Measurements from ENCODE around the gene AMZ2. TPM values are rescaled to one million over a fixed set of nuclear protein-coding genes. Genes with fewer than 3 reads are reported as not detected.
"Not testable (repeated sequence)": the region's sequence is repeated elsewhere in the genome, so short reads cannot be mapped to it uniquely, and the experiment has no call there.

The AMZ2 gene, protein sequence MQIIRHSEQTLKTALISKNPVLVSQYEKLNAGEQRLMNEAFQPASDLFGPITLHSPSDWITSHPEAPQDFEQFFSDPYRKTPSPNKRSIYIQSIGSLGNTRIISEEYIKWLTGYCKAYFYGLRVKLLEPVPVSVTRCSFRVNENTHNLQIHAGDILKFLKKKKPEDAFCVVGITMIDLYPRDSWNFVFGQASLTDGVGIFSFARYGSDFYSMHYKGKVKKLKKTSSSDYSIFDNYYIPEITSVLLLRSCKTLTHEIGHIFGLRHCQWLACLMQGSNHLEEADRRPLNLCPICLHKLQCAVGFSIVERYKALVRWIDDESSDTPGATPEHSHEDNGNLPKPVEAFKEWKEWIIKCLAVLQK
- 10 to 100 TPM; 31.5 to 44.1 TPM for total RNA-seq

DNA sequence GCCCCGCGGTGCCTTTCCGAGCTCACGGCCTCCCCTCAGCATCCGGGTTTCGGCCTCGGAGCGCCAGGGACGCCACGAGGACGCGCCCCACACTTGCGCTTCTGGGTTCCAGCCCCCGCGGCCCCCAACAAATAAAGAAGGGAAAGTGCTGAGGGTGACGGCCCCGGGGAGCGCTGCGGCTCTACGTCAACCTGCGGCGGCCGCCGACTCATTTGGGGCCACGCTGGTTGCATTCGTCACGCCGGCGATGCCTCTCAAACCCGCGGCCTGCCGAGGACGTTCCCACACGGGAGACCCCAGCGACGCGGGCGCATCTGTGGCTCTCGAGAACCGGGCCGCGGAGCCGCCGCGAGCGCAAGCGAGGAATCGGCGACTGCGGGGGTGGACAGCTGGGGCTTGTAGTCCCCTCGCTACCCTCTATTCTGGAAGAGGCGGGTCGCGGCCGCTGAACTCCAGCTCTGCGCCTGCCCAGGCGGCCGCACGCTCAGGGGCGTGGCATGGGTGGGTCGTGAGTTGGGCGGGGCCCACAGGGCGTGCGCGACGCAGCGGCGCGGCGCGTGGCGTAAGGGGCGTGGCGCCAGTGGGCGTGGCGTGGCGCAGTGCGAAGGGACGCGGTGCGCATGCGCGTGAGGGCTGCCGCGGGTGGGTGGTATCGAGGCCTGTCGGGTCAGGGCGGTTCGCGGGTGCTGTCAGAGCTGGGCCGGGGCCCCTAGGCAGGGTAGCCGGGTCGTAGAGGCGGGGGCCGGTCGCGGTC, at the start of gene AMZ2:
Gene AMZ2, plus strand, starts transcription at position 599 of the 754 bp plus-strand sequence. CDS start 2,145 bp downstream, outside the sequence.
- Histone ChIP-seq H3K4me3 (peak within 1 kb of the TSS; percentile 92), H3K9me3 (no peaks in the 10 kb centered on the region), H3K27ac (peak within 1 kb of the TSS; percentile 97), H3K27me3 (no peaks in the 10 kb centered on the region), H3K4me1 (no peaks in the 10 kb centered on the region), H3K9ac (ENCODE audit: low read depth in 2 of 2, low read length in 2 of 2) (peak within 1 kb of the TSS; percentile 86 to 91), H3K36me3 (no peaks in the 10 kb centered on the region)
- DNase-seq, result peak; percentile 94
- intact Hi-C loops (cut with DNase I), result no loop called here
- TF ChIP-seq CTCF (IDR thresholded peaks at IDR 0.05), result no peak

- H3K27me3 ChIP-seq, result peaks cover 54% of the 10 kb centered on the region
- no peaks in the 10 kb centered on the region for H3K36me3 ChIP-seq
- intact Hi-C loops (cut with DNase I), result no loop called here
- TF ChIP-seq CTCF (IDR thresholded peaks at IDR 0.05), result no peak
- H3K9me3 ChIP-seq, result no peaks in the 10 kb centered on the region
- peak overlapping the region; percentile 26 for H3K4me3 ChIP-seq
- peak overlapping the region in 1 of 2 donors; percentile 14 for H3K9ac ChIP-seq (ENCODE audit: low read depth in 2 of 2, low read length in 2 of 2)
- no peak for DNase-seq
- H3K4me1 ChIP-seq, result peaks cover 22% of the 10 kb centered on the region
- no peak overlapping the region for H3K27ac ChIP-seq
Measured at GRCh38 chr17:68198931-68199836, 48.7 kb upstream of the AMZ2 start.

- intact Hi-C loops (cut with DNase I), result loop anchor here (5.0 kb wide), 1 partner anchor 143 kb away; no protein-coding TSS in a partner anchor
- no peaks in the 10 kb centered on the region for H3K9me3 ChIP-seq
- DNase-seq, result no peak
- H3K27me3 ChIP-seq, result peaks cover 54% of the 10 kb centered on the region
- H3K4me1 ChIP-seq, result peaks cover 22% of the 10 kb centered on the region
- no peak for TF ChIP-seq CTCF (IDR thresholded peaks at IDR 0.05)
- H3K9ac ChIP-seq (ENCODE audit: low read depth in 2 of 2, low read length in 2 of 2), result peak overlapping the region; percentile 26 to 33
- H3K27ac ChIP-seq, result no peak overlapping the region
- H3K36me3 ChIP-seq, result no peaks in the 10 kb centered on the region
- peak overlapping the region; percentile 26 for H3K4me3 ChIP-seq
Measured at GRCh38 chr17:68199837-68200688, 47.8 kb upstream of the AMZ2 start.

DNA sequence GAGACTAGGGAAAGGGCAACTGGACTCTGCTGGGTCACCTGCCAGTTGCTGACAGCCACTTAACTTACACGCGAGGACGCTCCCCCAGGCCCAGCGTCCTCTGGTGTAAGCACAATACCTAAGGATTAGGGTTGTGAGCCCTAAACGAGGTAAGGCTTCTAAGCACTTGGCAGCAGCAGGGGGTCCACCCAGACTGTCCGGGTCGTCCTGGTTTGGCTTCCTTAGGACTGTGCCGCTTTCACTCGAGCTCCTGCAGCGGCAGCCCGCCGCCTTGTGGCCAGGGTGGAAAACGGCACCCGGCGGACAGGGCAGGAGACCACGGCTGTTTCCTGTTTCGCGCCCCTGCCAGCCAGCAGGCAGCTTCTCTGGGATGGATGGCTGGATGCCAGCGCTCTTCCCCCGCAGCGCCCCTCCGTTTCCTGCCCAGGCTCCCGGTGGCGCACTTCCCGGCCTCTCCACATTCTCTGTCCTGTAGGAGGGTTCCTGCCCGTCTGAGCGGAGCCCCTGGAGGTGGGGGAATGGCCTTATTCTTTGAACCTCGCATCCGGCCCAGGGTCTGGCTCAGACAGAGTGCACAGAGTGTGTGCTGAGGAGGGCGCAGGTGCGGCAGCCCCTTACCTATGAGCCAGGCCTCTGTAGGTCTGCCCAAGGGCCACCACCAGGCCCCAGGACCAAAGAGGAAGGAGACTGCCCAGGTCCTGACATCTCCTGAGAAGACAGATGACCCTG, 47.0 kb upstream of the AMZ2 start:
- Histone ChIP-seq H3K27ac (no peak overlapping the region), H3K27me3 (peaks cover 49% of the 10 kb centered on the region), H3K4me1 (peaks cover 22% of the 10 kb centered on the region), H3K36me3 (no peaks in the 10 kb centered on the region), H3K9ac (ENCODE audit: low read depth in 2 of 2, low read length in 2 of 2) (peak overlapping the region; percentile 26 to 56), H3K4me3 (no peak overlapping the region), H3K9me3 (no peaks in the 10 kb centered on the region)
- DNase-seq, result peak; percentile 78
- peak; percentile 83 for TF ChIP-seq CTCF (IDR thresholded peaks at IDR 0.05)
- intact Hi-C loops (cut with DNase I), result loop anchor here (5.0 kb wide), 1 partner anchor 144 kb away; no protein-coding TSS in a partner anchor

DNA sequence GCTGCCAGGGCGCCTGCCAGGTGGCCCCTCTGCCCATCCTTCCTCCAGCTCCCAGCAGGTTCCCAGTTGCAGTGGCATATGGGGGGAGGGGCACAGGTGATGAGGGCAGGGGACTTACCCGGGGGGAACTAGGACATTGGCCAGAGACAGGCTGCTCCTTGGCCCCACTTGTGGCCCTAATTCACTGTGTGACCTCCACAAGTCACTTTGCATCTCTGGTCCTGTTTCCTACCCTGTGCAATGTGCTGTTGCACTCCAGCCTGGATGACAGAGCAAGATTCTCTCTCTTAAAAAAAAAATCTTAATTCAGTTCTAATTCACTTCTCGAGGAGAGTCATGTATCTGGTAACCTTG, 46.4 kb upstream of the AMZ2 start:
- not testable (repeated sequence) for H3K27ac ChIP-seq; H3K36me3 ChIP-seq; H3K4me3 ChIP-seq; H3K9ac ChIP-seq (ENCODE audit: low read depth in 2 of 2, low read length in 2 of 2); DNase-seq; H3K9me3 ChIP-seq
- intact Hi-C loops (cut with DNase I), result loop anchor here (5.0 kb wide), 1 partner anchor 144 kb away; no protein-coding TSS in a partner anchor
- Histone ChIP-seq H3K27me3 (peaks cover 43% of the 10 kb centered on the region), H3K4me1 (peaks cover 22% of the 10 kb centered on the region)

GRCh38 chr17:68202321-68202720, 45.5 kb upstream of the AMZ2 start:
- not testable (repeated sequence) for H3K9me3 ChIP-seq; H3K27ac ChIP-seq; DNase-seq; H3K4me3 ChIP-seq; H3K9ac ChIP-seq (ENCODE audit: low read depth in 2 of 2, low read length in 2 of 2); H3K36me3 ChIP-seq
- peaks cover 34% of the 10 kb centered on the region for H3K27me3 ChIP-seq
- intact Hi-C loops (cut with DNase I), result loop anchor here (5.0 kb wide), 1 partner anchor 145 kb away; no protein-coding TSS in a partner anchor
- H3K4me1 ChIP-seq, result peaks cover 13% of the 10 kb centered on the region

Measured in colonic mucosa (tissue), 4 donors.